ENCODE results near the gene ARSI.

Gene ARSI

GRCh38 chr5:150299571-150300327, 3.0 kb downstream of the ARSI start:
- Histone ChIP-seq H3K27ac (ENCODE audit: low read depth, low read length, severe bottlenecking) (peak overlapping the region; percentile 70), H3K4me1 (ENCODE audit: control insufficient read depth, insufficient read depth, low read length, poor library complexity, severe bottlenecking) (peaks cover 38% of the 10 kb centered on the region), H3K9me3 (ENCODE audit: control insufficient read depth, low read length) (no peaks in the 10 kb centered on the region), H3K36me3 (ENCODE audit: control insufficient read depth, insufficient read depth, low read length) (no peaks in the 10 kb centered on the region), H3K4me3 (ENCODE audit: extremely low read depth, insufficient read depth, low read length, poor library complexity, severe bottlenecking) (no peak overlapping the region)
- 90 to 95% methylated on average over 2 to 4 of the region's 6 CpGs for WGBS, 2 experiments (ENCODE audit: insufficient coverage in 2 of 2)

- Histone ChIP-seq H3K4me1 (ENCODE audit: control insufficient read depth, insufficient read depth, low read length, poor library complexity, severe bottlenecking) (peaks cover 31% of the 10 kb centered on the region), H3K27ac (ENCODE audit: low read depth, low read length, severe bottlenecking) (peak overlapping the region; percentile 70), H3K9me3 (ENCODE audit: control insufficient read depth, low read length) (no peaks in the 10 kb centered on the region), H3K36me3 (ENCODE audit: control insufficient read depth, insufficient read depth, low read length) (no peaks in the 10 kb centered on the region), H3K4me3 (ENCODE audit: extremely low read depth, insufficient read depth, low read length, poor library complexity, severe bottlenecking) (no peak overlapping the region)
- 85 to 93% methylated on average over 5 of the region's 10 CpGs for WGBS, 2 experiments (ENCODE audit: insufficient coverage in 2 of 2)
Measured at GRCh38 chr5:150298701-150299451, 3.8 kb downstream of the ARSI start.

- Histone ChIP-seq H3K4me1 (ENCODE audit: control insufficient read depth, insufficient read depth, low read length, poor library complexity, severe bottlenecking) (peaks cover 30% of the 10 kb centered on the region), H3K27ac (ENCODE audit: low read depth, low read length, severe bottlenecking) (no peak overlapping the region), H3K4me3 (ENCODE audit: extremely low read depth, insufficient read depth, low read length, poor library complexity, severe bottlenecking) (no peak overlapping the region), H3K9me3 (ENCODE audit: control insufficient read depth, low read length) (no peaks in the 10 kb centered on the region), H3K36me3 (ENCODE audit: control insufficient read depth, insufficient read depth, low read length) (no peaks in the 10 kb centered on the region)
- 94 to 96% methylated on average over 27 to 31 of the region's 31 CpGs for WGBS, 2 experiments (ENCODE audit: insufficient coverage in 2 of 2)
Measured at GRCh38 chr5:150297934-150298595, 4.6 kb downstream of the ARSI start.

GRCh38 chr5:150297236-150297890, 5.3 kb downstream of the ARSI start:
- Histone ChIP-seq H3K9me3 (ENCODE audit: control insufficient read depth, low read length) (no peaks in the 10 kb centered on the region), H3K27ac (ENCODE audit: low read depth, low read length, severe bottlenecking) (no peak overlapping the region), H3K4me1 (ENCODE audit: control insufficient read depth, insufficient read depth, low read length, poor library complexity, severe bottlenecking) (peaks cover 31% of the 10 kb centered on the region), H3K36me3 (ENCODE audit: control insufficient read depth, insufficient read depth, low read length) (no peaks in the 10 kb centered on the region), H3K4me3 (ENCODE audit: extremely low read depth, insufficient read depth, low read length, poor library complexity, severe bottlenecking) (no peak overlapping the region)
- WGBS, 2 experiments (ENCODE audit: insufficient coverage in 2 of 2) = 95 to 98% methylated on average over 35 to 36 of the region's 36 CpGs

GRCh38 chr5:150296496-150296895, 6.2 kb downstream of the ARSI start:
- H3K4me1 ChIP-seq (ENCODE audit: control insufficient read depth, insufficient read depth, low read length, poor library complexity, severe bottlenecking) = peaks cover 30% of the 10 kb centered on the region

GRCh38 chr5:150295741-150296486, 6.8 kb downstream of the ARSI start:
- 94 to 95% methylated on average over 8 to 11 of the region's 17 CpGs for WGBS, 2 experiments (ENCODE audit: insufficient coverage in 2 of 2)
- H3K27ac ChIP-seq (ENCODE audit: low read depth, low read length, severe bottlenecking) = no peak overlapping the region
- no peak overlapping the region for H3K4me3 ChIP-seq (ENCODE audit: extremely low read depth, insufficient read depth, low read length, poor library complexity, severe bottlenecking)
- H3K4me1 ChIP-seq (ENCODE audit: control insufficient read depth, insufficient read depth, low read length, poor library complexity, severe bottlenecking) = peaks cover 27% of the 10 kb centered on the region
- H3K9me3 ChIP-seq (ENCODE audit: control insufficient read depth, low read length) = no peaks in the 10 kb centered on the region
- H3K36me3 ChIP-seq (ENCODE audit: control insufficient read depth, insufficient read depth, low read length) = no peaks in the 10 kb centered on the region

More at GRCh38 chr5:150296496-150296895, 6.2 kb downstream of the ARSI start:
- no peaks in the 10 kb centered on the region for H3K9me3 ChIP-seq (ENCODE audit: control insufficient read depth, low read length)
- H3K27ac ChIP-seq (ENCODE audit: low read depth, low read length, severe bottlenecking) = no peak overlapping the region
- 78 to 89% methylated on average over 3 to 5 of the region's 7 CpGs for WGBS, 2 experiments (ENCODE audit: insufficient coverage in 2 of 2)
- no peak overlapping the region for H3K4me3 ChIP-seq (ENCODE audit: extremely low read depth, insufficient read depth, low read length, poor library complexity, severe bottlenecking)
- H3K36me3 ChIP-seq (ENCODE audit: control insufficient read depth, insufficient read depth, low read length) = no peaks in the 10 kb centered on the region

- Histone ChIP-seq H3K9me3 (ENCODE audit: control insufficient read depth, low read length) (no peaks in the 10 kb centered on the region), H3K36me3 (ENCODE audit: control insufficient read depth, insufficient read depth, low read length) (no peaks in the 10 kb centered on the region), H3K4me3 (ENCODE audit: extremely low read depth, insufficient read depth, low read length, poor library complexity, severe bottlenecking) (no peak overlapping the region), H3K27ac (ENCODE audit: low read depth, low read length, severe bottlenecking) (no peak overlapping the region), H3K4me1 (ENCODE audit: control insufficient read depth, insufficient read depth, low read length, poor library complexity, severe bottlenecking) (peaks cover 24% of the 10 kb centered on the region)
- 87 to 98% methylated on average over 9 to 10 of the region's 10 CpGs for WGBS, 2 experiments (ENCODE audit: insufficient coverage in 2 of 2)
Measured at GRCh38 chr5:150295172-150295634, 7.5 kb downstream of the ARSI start.

GRCh38 chr5:150294551-150295071, 8.1 kb downstream of the ARSI start:
- Histone ChIP-seq H3K4me1 (ENCODE audit: control insufficient read depth, insufficient read depth, low read length, poor library complexity, severe bottlenecking) (peaks cover 21% of the 10 kb centered on the region), H3K27ac (ENCODE audit: low read depth, low read length, severe bottlenecking) (no peak overlapping the region), H3K9me3 (ENCODE audit: control insufficient read depth, low read length) (no peaks in the 10 kb centered on the region), H3K4me3 (ENCODE audit: extremely low read depth, insufficient read depth, low read length, poor library complexity, severe bottlenecking) (no peak overlapping the region), H3K36me3 (ENCODE audit: control insufficient read depth, insufficient read depth, low read length) (no peaks in the 10 kb centered on the region)
- 94 to 98% methylated on average over 9 of the region's 10 CpGs for WGBS, 2 experiments (ENCODE audit: insufficient coverage in 2 of 2)

GRCh38 chr5:150293091-150293941, 9.4 kb downstream of the ARSI start:
- Histone ChIP-seq H3K36me3 (ENCODE audit: control insufficient read depth, insufficient read depth, low read length) (no peaks in the 10 kb centered on the region), H3K4me3 (ENCODE audit: extremely low read depth, insufficient read depth, low read length, poor library complexity, severe bottlenecking) (no peak overlapping the region), H3K27ac (ENCODE audit: low read depth, low read length, severe bottlenecking) (no peak overlapping the region), H3K4me1 (ENCODE audit: control insufficient read depth, insufficient read depth, low read length, poor library complexity, severe bottlenecking) (peaks cover 15% of the 10 kb centered on the region), H3K9me3 (ENCODE audit: control insufficient read depth, low read length) (no peaks in the 10 kb centered on the region)
- WGBS, 2 experiments (ENCODE audit: insufficient coverage in 2 of 2) = 87 to 89% methylated on average over 11 to 18 of the region's 19 CpGs

All from mesodermal cell (in vitro differentiated cells).